Erythroblast (primary cell): Measurements from ENCODE around the gene TFPI2.
"Not testable (repeated sequence)": the region's sequence is repeated elsewhere in the genome, so short reads cannot be mapped to it uniquely, and the experiment has no call there.

Experiments used
- GATA1 ChIP-seq: IDR thresholded peaks from 2 replicates; pipeline ENCODE4 v1.6.1; 2011; ENCODE audit warnings: low read depth, mild to moderate bottlenecking, control low read depth, low read length, moderate library complexity
- POLR2A ChIP-seq: IDR thresholded peaks from 2 replicates; pipeline ENCODE4 v1.6.1; 2011; ENCODE audit warnings: mild to moderate bottlenecking, low read length

GRCh38 chr7:93911661-93912060, 21.1 kb upstream of the TFPI2 start:
- not testable (repeated sequence) for TF ChIP-seq POLR2A, GATA1
